HG03457 (cell line): Measurements from ENCODE around the gene TOR2A.

Source experiments
- ATAC-seq: cut with Tn5 transposase; IDR thresholded peaks from one replicate; pipeline ENCODE4 v1.9.1; 2021; ENCODE audit warnings: moderate number of reproducible peaks; ENCODE audit not compliant: unreplicated experiment

The TOR2A gene

DNA sequence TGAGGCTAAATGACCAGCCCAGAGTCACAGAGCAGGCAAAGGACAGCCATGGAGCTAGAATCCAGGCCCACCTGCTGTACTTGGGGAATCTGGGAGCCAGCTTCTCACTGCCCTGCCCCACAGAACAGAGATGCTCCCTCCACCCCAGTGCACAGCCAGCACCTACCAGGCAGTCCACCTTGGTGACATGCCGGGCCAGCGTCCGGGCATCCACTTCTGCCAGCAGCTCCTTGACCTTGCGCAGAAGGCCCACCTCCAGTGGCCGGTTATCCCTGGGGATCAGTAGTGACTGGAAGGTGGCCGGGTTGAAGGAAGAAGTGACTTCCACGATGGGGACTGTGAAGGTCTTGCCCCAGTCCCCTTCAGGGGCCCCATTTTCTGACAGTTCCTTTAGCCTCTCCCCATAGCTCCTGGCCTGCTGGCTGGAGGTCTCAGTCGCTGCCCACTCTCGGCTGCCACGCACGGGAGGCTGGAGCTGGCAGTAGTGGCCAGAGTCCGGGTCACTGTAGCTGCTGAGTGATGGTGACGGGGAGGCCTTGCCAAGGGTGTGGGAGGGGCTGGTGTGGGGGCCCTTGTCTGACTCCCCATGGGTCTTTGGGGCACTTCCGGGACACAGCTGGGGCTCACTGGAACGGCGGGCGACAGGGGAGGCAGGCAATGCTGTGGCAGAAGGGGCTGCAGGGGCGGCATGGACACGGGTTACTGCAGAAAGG is 9.5 kb upstream of the TOR2A start:
- ATAC-seq = no peak

DNA sequence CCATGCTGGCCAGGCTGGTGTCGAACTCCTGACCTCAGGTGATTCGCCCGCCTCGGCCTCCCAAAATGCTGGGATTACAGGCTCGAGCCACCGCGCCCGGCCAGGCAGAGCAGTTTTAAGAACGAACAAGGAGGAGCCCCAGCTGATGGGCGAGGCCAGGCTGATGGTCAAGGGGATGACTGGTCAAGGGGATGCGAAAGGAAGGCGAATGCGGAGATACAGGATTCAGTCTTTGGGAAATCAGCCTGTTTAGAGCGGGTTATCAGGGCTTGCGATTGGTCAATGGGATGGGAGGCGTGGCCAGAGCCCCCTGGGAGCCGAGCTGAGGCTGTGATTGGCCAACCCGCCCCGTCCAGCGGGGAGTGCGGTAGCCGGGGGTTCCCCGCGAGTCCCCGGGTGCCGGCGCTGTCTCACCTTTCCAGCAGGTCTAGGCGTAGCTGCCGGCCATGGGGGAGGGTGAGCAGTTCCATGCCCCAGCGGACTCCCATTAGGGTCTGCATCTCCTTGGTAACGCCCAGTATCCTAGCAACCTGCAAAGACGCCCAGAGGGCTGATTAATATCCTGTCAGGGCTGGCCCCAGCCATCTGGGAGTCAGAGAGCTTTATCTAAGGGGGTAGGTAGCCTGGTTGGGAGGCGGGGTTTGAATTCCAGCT is 7.5 kb upstream of the TOR2A start:
- no peak for ATAC-seq

DNA sequence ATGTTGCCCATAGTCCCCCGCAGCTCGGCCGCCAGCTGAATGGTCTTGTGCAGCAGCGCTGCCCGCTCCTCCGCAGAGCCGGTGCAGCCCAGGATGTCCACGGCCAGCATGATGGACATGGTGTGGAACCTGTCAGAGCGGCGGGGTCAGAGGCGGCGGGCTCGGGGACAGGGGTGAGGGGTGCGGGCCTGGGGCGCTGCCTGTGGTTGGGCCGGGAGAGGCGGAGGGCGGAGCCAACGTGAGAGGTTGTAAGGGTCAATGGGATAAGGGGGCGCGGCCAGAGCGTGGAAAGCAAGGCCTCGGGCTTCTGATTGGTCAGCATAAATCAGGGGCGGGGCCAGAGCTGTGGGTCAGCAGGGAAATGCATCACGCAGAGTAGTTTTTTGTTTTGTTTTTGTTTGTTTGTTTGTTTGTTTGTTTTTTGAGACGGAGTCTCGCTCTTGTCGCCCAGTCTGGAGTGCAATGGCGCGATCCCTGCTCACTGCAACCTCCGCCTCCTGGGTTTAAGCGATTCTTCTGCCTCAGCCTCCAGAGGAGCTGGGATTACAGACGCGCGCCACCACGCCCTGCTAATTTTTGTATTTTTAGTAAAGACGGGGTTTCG is 6.8 kb upstream of the TOR2A start:
- no peak for ATAC-seq

DNA sequence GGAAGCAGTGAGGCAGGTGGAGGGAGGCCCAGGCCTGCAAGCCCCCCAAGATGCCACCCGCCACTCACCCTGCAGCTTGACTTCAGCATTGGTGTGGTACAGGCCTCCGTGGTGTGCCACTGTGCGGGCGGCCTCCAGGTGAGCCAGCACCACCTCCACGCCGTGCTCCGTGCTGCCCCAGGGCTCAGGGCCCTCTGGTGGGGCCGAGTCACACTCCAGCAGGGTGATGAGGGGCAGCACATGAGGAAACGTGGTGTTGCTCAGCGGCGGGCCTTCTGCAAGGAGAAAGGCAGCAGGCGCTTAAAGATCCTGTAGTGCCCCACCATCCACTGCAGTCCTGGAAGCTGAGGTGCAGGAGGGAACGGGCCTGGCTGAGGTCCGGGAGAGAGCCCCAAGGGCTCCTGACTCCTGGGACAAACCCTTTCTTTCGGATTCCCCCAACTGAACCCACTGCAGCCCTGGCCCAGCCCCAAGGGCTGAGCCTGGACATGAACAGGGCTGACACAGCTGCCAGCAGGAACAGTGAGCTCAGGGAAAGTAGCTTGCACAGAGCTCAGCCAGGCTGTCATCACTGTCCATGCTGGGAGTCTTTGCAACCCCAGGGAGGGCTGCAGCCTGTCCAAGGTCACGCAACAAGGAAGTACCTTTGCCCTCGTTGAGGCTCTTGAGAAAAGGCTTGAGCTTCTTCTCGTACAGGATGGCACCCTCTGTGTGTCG is 4.7 kb upstream of the TOR2A start:
- no peak for ATAC-seq

DNA sequence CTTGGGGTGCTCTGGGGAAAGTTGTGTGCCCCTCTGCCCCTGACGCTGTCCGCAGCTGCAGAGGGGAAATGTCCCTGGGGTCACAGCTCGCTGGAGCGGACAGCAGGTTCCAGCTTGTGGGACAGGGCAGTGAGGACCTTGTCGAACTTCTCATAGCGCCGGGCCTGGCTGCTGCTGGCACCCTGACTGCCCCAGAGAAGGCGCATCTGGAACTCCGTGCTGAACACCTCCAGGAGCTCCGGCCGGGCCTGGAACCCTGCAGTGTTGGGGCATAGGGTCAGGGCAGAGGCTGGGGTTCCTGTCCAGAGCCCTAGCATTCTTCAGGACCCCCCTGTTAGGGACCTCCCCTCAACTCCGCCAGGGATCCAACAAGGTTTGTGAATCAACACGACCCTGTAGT is 3.6 kb upstream of the TOR2A start:
- no peak for ATAC-seq

DNA sequence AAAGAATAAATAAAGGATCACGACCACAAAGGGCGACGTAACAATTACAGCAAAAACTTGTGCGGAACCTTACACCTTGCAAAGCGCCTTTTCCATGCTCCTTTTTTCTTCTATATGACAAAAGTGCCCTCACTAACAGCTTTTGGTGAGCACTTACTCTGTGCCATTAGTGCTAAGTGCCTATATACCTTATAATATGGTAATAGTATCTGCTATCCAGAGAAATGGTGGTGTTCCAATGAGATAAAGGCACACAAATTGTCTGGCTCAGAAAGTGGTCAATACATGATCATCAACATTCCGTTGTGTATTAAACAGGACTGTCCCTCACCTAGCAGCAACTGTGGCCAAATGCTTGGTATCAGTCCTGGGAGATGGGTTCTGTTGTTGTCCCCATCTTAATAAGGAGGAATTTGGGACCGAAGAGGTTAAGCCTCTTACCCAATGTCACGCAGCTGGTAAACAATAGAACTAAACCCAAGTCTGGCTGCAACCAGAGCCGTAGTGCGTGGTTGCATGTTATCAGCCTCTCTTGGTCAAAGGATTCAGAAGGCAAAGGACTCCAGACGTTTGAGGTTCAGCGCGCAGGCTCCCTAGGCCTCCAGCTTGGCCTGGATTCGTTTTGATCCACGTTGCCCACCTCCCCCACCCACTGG is 564 bp upstream of the TOR2A start:
- no peak for ATAC-seq

DNA sequence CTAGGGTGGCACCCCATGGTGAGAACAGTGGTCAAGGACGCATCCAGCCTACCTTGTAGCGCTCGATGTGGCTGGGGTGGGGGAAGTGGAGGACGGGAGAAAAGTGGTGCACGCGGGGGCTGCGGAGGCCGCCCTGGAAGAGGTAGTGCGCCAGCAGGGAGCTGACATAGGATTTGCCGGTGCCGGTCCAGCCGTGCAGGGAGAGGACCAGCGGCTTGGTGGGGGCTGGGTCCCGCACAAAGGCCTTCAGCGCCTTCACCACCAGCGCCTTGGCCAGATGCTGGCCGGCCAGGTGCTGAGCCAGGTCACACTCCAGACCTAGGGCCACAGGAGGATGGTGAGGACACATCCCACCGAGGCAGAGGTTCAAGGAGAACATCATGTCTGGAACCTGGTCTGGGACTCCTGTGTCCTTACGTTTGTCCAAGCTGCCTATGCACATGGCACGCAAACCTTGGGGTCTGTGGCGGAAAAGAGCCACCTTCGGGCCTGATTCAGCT is 797 bp downstream of the TOR2A start:
- ATAC-seq = no peak

DNA sequence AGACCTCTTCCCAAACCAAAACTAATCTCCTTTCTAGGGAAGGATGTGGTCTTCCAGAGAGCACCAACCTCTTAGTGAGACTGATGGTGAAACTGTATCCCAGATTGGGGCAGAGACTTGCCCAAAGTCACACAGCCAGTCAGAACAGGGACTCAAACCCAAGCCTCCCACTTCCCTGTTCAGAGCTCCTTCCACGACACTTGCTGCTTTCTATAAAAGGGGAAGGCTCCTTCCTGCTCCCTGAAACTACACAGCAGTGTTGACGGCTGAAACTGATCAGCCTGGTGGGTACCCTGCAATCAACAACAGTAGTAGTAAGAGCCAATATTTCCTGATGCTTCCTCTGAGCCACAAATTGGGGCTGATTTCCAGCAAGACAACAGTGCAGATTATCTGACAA is 1.5 kb downstream of the TOR2A start:
- ATAC-seq = no peak

DNA sequence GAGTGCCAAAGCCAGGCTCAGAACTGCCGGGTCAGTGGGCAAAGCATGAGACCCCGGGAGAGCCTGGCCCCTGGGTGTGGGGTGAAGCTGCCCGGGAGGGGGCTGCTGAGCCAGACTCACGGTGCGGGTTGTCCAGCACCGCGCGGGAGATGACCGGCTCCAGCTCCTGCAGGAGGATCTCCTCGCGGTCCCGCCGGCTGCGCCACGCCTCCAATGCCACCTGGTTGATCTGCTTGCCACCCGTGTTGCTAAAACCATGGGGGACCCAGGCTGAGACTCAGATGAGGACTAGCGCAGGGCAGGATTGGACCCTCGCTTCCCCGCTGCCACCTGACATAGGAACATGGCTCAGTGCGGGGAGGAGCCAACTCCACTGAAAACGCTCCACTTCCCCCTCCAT is 2.6 kb downstream of the TOR2A start:
- no peak for ATAC-seq

DNA sequence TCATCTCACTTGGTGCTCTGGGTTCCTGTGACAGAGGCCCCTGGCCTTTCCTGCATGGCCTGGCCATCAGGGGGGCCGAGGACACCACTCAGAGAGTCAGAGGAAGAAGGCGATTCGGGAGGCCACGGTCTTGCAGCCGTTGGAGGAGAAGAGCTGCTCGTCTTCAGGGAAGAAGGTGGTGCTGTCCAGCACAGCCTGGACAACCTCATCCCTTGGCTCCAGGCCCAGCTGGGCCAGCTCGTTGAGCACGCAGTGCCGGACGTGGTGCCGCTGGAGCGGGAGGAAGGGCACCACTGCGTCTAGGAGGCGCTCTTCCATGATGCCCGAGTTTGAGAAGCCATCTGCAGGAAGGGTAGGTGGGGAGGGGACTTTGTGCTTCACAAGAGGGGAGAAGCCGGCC is 3.2 kb downstream of the TOR2A start:
- no peak for ATAC-seq

DNA sequence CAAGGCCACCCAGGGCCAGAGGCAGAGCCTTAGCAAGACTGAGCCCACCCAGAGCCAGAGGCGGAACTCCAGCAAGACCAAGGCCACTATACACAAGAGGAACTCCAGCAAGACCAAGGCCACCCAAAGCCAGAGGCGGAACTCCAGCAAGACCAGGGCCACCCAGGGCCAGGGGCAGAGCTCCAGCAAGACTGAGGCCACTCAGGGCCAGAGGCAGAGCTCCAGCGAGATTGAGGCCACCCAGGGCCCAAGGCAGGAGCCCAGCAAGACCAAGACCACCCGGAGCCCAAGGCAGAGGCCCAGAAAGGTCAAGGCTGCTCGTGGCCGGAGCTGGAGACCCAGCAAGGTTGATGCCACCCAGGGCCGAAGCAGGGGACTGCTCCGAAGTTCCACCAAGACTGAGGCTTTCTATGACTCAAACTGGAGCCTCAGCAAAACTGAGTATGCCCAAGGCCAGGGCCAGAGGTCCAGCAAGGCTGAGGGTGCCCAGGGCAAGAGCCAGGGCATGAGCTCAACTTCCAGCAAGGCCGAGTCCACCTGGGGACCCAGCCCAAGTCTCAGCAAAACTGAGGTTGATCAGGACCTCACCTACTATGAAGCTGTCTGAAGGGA is 4.2 kb downstream of the TOR2A start:
- no peak for ATAC-seq

DNA sequence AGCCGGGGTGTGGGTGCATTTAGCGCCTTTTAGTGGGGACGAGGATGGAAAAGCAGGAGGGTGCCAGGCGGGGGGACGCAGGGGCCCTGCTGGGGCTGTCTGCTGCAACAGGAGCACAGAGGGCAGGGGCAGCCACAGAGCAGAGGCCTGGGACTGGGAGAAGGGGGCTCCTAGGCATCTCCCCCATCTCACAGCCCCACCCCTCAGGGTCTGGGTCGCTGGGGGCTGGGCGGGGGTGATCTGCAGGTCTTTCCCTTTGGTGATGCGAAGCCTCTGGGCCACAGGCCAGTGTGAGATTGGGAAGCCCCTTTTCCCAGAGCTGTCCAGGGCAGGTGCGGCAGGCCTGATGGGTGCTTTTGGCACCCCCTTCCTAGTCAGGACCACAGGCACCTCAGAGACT is 4.8 kb downstream of the TOR2A start:
- no peak for ATAC-seq

DNA sequence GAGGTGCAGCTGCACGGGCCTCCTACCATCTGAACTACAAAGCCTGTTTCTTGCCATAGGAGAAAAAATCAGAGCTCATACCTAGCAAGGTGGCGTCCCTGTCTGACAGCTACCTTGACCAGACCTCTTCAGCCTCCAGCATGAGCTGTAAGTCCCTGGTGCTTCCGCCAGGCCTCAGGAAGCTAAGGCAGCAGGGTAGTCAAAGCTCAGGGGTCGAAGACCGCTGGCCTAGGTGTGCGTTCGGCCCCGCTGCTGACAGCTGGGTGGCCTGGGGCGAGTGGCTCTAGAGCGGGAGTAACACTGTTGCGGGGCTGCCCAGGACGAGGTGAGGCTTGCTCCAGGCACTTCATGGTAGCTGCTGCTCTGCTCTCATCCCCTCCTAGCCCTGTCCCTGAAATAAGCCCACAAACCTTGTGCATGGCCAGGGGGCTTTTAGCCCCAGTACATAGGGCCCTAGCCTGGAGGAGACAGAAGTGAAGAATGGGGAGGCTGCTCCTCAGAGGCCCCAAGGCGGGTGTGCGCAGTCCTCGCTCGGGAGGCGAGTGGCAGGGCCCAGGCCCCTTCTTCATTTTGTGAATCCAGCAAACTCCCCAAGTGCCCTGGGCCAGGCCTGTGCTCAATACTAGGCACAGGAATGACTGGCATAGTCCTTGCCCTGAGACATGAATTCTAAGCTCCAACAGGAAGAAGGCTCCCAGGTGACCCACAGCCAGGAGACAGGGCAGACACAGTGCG is 5.4 kb downstream of the TOR2A start:
- ATAC-seq = no peak

DNA sequence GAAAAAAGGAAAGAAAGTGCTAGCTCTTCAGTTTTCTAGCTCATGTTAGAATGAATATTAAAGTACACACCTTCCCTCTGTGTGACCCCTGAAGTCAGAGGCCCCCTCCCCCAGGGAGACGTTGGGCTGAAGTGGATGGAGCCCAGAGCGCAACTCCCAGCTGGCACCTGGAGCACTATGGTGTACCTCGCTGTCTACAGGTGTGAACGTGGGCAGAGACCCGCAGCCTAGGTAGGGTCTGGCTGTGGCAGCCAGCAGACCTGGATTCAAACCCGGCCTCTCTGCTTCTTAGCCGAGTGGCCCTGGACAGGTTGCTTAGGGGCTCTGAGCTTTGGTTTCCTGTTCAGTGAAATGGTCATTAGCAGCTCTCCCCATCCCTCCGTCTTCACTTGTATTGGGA is 6.3 kb downstream of the TOR2A start:
- no peak for ATAC-seq

DNA sequence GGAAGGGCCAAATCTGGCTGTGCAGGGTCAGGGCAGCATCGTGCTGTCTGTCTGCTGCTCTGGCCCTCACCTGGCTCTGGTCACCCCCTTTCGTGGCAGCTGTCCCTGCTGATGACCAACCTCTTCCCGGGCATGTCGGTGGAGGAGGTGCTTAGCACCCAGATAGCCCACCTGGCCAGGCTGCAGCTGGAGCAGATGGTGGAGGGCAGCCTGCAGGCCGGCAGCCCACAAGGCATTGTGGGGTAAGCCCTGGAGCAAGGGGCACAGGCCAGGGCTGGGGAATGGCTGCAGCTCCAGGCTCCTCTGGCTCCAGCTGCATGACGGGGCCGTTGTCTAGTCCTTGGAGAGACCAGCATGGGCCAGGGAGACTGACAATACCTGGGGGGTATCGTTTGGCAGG is 8.2 kb downstream of the TOR2A start:
- no peak for ATAC-seq

DNA sequence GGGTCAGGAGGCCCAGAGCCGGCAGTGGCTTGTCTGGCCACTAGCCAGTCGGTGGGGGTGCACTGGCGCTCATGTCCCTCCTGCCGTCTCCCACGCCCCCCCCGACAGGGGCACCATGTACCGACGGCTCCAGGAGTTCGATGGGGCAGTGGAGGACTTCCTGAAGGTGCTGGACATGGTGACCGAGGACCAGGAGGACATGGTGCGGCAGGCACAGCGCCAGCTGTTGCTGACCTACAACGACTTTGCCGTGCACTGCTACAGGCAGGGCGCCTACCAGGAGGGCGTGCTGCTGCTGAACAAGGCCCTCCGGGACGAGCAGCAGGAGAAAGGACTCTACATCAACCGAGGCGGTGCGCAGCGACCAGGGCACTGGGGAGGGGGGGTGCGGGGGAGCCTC is 11.1 kb downstream of the TOR2A start:
- ATAC-seq = no peak

DNA sequence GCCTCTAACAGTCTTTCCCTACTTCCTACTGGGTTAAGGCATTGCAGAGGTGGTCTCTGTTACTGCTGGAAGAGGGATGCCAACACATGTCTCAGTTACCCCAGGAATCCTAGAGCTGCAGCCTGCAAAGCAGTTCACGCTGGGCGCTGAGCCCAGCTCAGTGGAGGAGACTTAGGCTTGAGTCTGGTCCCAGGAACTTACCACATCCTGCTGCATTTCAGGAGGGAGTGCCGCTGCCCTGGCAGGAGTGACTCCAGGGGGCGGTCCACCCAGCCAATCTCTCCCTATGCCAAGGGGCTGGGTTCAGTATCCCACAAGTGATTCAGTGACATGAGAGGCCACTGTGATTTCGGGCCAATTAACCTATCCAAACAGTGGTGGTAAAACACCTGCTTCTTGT is 11.7 kb downstream of the TOR2A start:
- ATAC-seq = no peak

DNA sequence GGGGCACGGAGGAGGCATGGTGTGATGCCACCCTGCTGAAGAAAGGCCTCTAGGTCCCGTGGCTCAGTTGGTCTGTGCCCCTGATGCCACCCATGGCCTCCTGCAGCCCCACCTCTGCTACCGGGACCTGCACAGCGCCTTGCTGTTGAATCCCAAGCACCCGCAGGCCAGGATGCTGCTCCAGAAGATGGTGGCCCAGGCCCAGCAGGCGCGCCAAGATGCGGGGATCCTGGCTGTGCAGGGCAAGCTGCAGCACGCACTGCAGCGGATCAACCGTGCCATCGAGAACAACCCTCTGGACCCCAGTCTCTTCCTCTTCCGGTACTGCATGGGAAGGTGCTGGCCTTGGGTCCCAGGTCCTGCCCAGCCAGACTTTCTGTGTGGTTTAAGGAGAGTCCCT is 12.1 kb downstream of the TOR2A start:
- no peak for ATAC-seq

DNA sequence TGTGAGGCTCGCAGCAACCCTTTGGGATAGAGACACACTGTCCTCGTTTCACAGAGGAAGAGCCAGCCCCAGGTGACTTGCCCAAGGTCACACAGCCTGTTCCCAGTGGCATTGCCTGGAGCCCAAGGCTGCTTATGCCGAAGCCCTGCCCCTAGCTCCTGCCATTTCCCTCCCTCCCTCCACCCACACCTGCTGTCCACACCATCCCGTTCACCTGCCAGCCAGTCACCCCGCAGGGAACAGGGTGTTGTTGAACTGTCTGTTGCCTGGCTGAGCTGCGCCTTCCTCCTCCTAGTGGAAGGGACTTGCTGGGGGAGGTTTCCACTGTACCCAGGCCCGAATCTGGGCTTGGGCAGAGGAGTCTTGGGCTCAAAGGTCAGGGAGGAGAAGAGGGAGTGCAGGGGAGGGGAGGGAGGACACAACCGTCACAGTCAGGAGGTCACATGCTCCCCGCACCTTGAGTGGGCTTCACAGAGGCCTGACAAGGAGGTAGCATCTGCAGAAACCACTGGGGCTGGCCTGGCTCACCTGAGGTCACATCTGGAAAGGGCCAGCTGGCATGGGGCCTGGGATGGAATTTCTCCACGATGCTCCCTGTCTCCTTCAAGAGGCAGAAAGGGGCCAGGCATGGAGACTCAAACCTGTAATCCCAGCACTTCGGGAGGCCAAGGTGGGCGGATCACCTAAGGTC is 12.9 kb downstream of the TOR2A start:
- ATAC-seq = no peak
